Measurements from ENCODE around the gene SAMD7.

SAMD7 gene

DNA sequence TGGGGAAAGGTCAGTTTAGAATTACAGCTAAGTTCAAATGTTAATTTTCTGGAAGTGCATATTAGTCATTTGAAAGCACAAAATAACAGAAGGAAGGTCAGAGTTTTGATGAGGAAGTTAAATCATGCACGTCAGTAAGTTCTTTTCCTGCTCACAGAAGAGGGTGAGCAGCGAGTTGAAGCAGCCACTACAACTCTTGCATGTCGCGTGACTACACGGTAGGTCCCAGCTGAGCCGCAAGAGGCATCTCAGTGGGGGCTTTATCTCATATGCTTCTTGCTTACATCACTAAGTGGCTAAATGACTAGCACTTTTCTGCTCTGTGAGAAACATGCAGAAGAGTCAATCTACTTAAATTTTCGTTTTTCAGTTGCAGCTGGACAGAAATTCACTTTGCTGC lies 33.9 kb downstream of the SAMD7 start:
- no peak for DNase-seq (ENCODE audit: low read depth)
- TF ChIP-seq, protein P1, sequence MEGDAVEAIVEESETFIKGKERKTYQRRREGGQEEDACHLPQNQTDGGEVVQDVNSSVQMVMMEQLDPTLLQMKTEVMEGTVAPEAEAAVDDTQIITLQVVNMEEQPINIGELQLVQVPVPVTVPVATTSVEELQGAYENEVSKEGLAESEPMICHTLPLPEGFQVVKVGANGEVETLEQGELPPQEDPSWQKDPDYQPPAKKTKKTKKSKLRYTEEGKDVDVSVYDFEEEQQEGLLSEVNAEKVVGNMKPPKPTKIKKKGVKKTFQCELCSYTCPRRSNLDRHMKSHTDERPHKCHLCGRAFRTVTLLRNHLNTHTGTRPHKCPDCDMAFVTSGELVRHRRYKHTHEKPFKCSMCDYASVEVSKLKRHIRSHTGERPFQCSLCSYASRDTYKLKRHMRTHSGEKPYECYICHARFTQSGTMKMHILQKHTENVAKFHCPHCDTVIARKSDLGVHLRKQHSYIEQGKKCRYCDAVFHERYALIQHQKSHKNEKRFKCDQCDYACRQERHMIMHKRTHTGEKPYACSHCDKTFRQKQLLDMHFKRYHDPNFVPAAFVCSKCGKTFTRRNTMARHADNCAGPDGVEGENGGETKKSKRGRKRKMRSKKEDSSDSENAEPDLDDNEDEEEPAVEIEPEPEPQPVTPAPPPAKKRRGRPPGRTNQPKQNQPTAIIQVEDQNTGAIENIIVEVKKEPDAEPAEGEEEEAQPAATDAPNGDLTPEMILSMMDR (IDR thresholded peaks at IDR 0.05; ENCODE audit: low read depth, low read length, missing control alignments), result no peak
- in situ Hi-C loops (cut with HindIII; ENCODE audit: low sequenced_read_pairs), result no loop called here
- no peak overlapping the region for H3K4me3 ChIP-seq (ENCODE audit: low read depth, low read length)

- TF ChIP-seq, protein P1 (IDR thresholded peaks at IDR 0.05; ENCODE audit: low read depth, low read length, missing control alignments), result no peak
- in situ Hi-C loops (cut with HindIII; ENCODE audit: low sequenced_read_pairs), result no loop called here
- DNase-seq (ENCODE audit: low read depth), result no peak
- H3K4me3 ChIP-seq (ENCODE audit: low read depth, low read length), result no peak overlapping the region
Observed at GRCh38 chr3:169946336-169946735, 35.0 kb downstream of the SAMD7 start.

DNA sequence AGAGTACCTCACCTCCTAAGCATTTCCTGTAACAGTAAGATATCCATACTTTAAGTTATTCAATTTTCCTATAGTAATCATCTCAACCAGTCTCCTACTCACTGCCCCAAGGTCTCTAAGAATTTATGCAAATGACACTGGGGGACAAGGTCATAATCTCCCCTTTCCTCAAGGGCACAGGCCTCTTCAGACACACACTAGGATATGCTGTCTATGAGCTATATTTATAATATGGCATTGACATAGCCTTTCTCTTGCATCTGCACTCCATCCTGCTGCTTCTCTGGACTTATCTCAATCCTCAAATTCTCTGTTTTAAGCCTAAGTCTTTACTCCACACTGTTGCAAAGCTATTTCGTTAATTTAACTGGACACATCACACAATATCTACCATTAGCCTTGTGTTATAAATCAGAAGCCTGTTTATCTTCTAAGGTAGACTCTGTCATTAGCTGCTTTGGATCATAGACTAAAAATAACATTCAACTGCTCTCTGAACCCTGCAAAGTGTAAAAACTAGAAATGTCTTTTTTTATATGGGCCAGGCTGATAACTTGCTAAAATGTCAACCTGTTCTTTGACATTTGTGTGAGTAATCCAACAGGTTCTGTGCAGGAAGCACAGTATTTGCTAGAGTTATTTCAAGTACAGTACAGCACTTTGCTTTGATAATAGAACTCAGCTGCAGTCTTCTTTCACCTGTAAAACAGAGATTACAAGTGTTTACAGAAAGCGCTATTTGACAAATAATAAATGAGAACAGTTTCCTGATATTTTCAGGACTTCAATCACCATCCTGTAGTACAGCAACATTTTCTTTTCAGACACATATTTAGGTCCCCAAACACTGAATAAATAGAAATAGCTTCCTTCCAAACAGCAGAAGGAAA lies 37.4 kb downstream of the SAMD7 start:
- no peak overlapping the region for H3K4me3 ChIP-seq (ENCODE audit: low read depth, low read length)
- in situ Hi-C loops (cut with HindIII; ENCODE audit: low sequenced_read_pairs), result no loop called here
- DNase-seq (ENCODE audit: low read depth), result no peak
- TF ChIP-seq, protein P1 (IDR thresholded peaks at IDR 0.05; ENCODE audit: low read depth, low read length, missing control alignments), result no peak

DNA sequence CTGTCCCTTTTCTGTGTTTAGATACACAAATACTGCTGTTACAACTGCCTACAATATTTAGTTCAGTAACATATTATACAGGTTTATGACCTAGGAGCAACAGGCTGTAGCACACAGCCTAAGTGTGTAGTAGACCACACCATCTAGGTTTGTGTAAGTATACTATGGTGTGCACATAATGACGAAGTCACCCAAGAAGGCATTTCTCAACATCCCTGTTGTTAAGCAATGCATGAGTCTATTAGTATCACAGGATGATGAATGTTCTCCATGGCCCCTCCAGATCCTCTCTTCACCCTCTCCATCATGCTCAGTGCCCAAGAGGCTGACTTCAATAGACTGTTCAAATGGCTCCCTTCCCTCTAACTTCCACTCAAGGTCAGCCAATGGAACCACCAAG lies 40.7 kb downstream of the SAMD7 start:
- in situ Hi-C loops (cut with HindIII; ENCODE audit: low sequenced_read_pairs), result no loop called here
- no peak for DNase-seq (ENCODE audit: low read depth)
- TF ChIP-seq, protein P1 (IDR thresholded peaks at IDR 0.05; ENCODE audit: low read depth, low read length, missing control alignments), result no peak
- H3K4me3 ChIP-seq (ENCODE audit: low read depth, low read length), result no peak overlapping the region

- H3K4me3 ChIP-seq (ENCODE audit: low read depth, low read length), result no peak overlapping the region
- TF ChIP-seq, protein P1 (IDR thresholded peaks at IDR 0.05; ENCODE audit: low read depth, low read length, missing control alignments), result no peak
- in situ Hi-C loops (cut with HindIII; ENCODE audit: low sequenced_read_pairs), result no loop called here
- DNase-seq (ENCODE audit: low read depth), result no peak
Observed at GRCh38 chr3:169953462-169954141, 42.2 kb downstream of the SAMD7 start.

DNA sequence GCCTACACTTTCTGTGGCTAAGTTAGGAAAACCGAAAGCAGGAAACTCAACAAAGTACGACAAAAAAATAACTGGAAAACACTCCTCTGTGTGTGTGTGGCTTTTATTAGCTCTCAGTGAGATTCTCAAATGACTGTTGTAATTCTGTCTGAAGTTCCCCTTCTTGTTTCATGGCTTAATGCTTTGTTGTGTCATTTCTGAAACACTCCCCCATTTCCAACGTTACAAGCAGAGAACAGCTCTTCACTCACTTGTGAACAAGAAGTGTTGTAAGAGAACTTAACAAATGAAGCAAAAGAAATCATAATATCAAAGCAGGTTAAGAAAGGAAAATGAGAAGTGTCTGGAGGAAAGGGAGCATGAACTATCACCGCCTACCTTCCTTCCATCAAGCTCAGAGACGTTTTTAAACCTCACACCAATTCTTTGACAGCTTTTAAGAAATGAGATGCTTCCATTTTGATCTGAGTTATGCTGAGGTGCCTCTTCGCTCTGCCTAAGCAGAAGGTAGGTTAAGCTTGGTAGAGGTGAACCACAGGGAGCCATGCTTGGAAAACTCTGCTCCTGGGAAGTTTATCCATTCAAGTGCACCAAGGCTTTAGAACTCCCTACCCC lies 42.9 kb downstream of the SAMD7 start:
- in situ Hi-C loops (cut with HindIII; ENCODE audit: low sequenced_read_pairs), result no loop called here
- H3K4me3 ChIP-seq (ENCODE audit: low read depth, low read length), result no peak overlapping the region

More for the DNA sequence above, 42.9 kb downstream of the SAMD7 start:
- DNase-seq (ENCODE audit: low read depth), result no peak
- TF ChIP-seq, protein P1 (IDR thresholded peaks at IDR 0.05; ENCODE audit: low read depth, low read length, missing control alignments), result no peak
